ENCODE data around the gene CHRNA7. TPM values are rescaled to one million over a fixed set of nuclear protein-coding genes. Genes with fewer than 3 reads are reported as not detected.

The CHRNA7 gene
- total and polyA plus RNA-seq, 2 donors (not counting 1 experiment from before 2014, with no cell fraction given): 0.17 to 0.62 TPM

DNA sequence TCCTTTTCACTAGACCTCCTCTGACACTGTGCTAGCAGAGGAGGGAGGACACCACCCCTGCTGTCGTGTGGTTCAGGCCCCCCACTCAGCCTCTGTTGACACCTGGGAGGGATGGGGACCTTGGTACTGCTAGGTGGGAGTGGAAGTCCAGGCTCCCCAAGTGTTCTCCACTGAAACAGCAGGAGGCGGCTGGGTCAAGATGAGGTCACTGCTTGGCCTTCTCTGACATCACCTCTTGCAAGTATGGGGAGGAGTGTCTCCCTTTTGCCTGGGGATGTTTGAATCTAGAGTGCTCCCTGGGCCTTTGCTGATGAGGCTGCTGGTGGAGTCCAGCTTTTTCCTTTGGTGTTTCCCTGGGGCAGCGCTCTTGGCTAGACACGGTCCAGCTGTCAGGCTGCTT, 101.5 kb downstream of the CHRNA7 start:
- Histone ChIP-seq H3K27me3 (ENCODE audit: control insufficient read depth, insufficient read depth, low read length) (no peaks in the 10 kb centered on the region), H3K36me3 (ENCODE audit: control insufficient read depth, insufficient read depth, low read length) (no peaks in the 10 kb centered on the region), H3K4me2 (ENCODE audit: extremely low read depth, insufficient read depth, low read length) (no peak overlapping the region), H3K27ac (ENCODE audit: insufficient read depth, low read length) (no peak overlapping the region), H3K9me3 (ENCODE audit: control insufficient read depth, insufficient read depth, low read depth, low read length) (no peaks in the 10 kb centered on the region), H4K20me1 (ENCODE audit: control insufficient read depth, extremely low read depth, insufficient read depth, low read length) (no peaks in the 10 kb centered on the region), H3K79me2 (ENCODE audit: control insufficient read depth, insufficient read depth, low read length) (no peaks in the 10 kb centered on the region), H3K4me1 (ENCODE audit: control insufficient read depth, extremely low read depth, insufficient read depth, low read length) (no peaks in the 10 kb centered on the region), H3K9ac (ENCODE audit: insufficient read depth, low read length) (no peak overlapping the region), H2AFZ (ENCODE audit: low read length) (no peak overlapping the region), H3K4me3 (replicated peaks in 1 of 4; ENCODE audit: control extremely low read depth in 1 of 4, insufficient read depth in 1 of 4, low read depth in 3 of 4, low read length in 4 of 4) (no peak overlapping the region)
- TF ChIP-seq, protein P1, sequence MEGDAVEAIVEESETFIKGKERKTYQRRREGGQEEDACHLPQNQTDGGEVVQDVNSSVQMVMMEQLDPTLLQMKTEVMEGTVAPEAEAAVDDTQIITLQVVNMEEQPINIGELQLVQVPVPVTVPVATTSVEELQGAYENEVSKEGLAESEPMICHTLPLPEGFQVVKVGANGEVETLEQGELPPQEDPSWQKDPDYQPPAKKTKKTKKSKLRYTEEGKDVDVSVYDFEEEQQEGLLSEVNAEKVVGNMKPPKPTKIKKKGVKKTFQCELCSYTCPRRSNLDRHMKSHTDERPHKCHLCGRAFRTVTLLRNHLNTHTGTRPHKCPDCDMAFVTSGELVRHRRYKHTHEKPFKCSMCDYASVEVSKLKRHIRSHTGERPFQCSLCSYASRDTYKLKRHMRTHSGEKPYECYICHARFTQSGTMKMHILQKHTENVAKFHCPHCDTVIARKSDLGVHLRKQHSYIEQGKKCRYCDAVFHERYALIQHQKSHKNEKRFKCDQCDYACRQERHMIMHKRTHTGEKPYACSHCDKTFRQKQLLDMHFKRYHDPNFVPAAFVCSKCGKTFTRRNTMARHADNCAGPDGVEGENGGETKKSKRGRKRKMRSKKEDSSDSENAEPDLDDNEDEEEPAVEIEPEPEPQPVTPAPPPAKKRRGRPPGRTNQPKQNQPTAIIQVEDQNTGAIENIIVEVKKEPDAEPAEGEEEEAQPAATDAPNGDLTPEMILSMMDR (conservative IDR thresholded peaks at IDR 0.05 in 1 of 2, IDR thresholded peaks at IDR 0.05 in 1 of 2; ENCODE audit: low read depth in 1 of 2, low read length in 2 of 2): no peak
- TF ChIP-seq EZH2 (IDR thresholded peaks at IDR 0.05; ENCODE audit: low read length, missing control alignments): no peak
- no peak for DNase-seq (ENCODE audit: low read depth in 2 of 2)

GRCh38 chr15:32132859-32133258, 102.5 kb downstream of the CHRNA7 start:
- H2AFZ ChIP-seq (ENCODE audit: low read length): no peak overlapping the region
- no peak overlapping the region for H3K4me2 ChIP-seq (ENCODE audit: extremely low read depth, insufficient read depth, low read length)
- H3K4me3 ChIP-seq (replicated peaks in 1 of 4; ENCODE audit: control extremely low read depth in 1 of 4, insufficient read depth in 1 of 4, low read depth in 3 of 4, low read length in 4 of 4): no peak overlapping the region
- no peaks in the 10 kb centered on the region for H3K36me3 ChIP-seq (ENCODE audit: control insufficient read depth, insufficient read depth, low read length)
- no peak overlapping the region for H3K27ac ChIP-seq (ENCODE audit: insufficient read depth, low read length)
- H3K4me1 ChIP-seq (ENCODE audit: control insufficient read depth, extremely low read depth, insufficient read depth, low read length): no peaks in the 10 kb centered on the region
- TF ChIP-seq, protein P1 (conservative IDR thresholded peaks at IDR 0.05 in 1 of 2, IDR thresholded peaks at IDR 0.05 in 1 of 2; ENCODE audit: low read depth in 1 of 2, low read length in 2 of 2): no peak
- TF ChIP-seq EZH2 (IDR thresholded peaks at IDR 0.05; ENCODE audit: low read length, missing control alignments): no peak
- H3K27me3 ChIP-seq (ENCODE audit: control insufficient read depth, insufficient read depth, low read length): no peaks in the 10 kb centered on the region
- no peak overlapping the region for H3K9ac ChIP-seq (ENCODE audit: insufficient read depth, low read length)
- no peak for DNase-seq (ENCODE audit: low read depth in 2 of 2)
- H3K9me3 ChIP-seq (ENCODE audit: control insufficient read depth, insufficient read depth, low read depth, low read length): no peaks in the 10 kb centered on the region
- H4K20me1 ChIP-seq (ENCODE audit: control insufficient read depth, extremely low read depth, insufficient read depth, low read length): no peaks in the 10 kb centered on the region
- H3K79me2 ChIP-seq (ENCODE audit: control insufficient read depth, insufficient read depth, low read length): no peaks in the 10 kb centered on the region

- TF ChIP-seq, protein P1 (conservative IDR thresholded peaks at IDR 0.05 in 1 of 2, IDR thresholded peaks at IDR 0.05 in 1 of 2; ENCODE audit: low read depth in 1 of 2, low read length in 2 of 2): no peak
- TF ChIP-seq EZH2 (IDR thresholded peaks at IDR 0.05; ENCODE audit: low read length, missing control alignments): no peak
- H3K4me2 ChIP-seq (ENCODE audit: extremely low read depth, insufficient read depth, low read length): no peak overlapping the region
- no peak overlapping the region for H3K9ac ChIP-seq (ENCODE audit: insufficient read depth, low read length)
- H3K9me3 ChIP-seq (ENCODE audit: control insufficient read depth, insufficient read depth, low read depth, low read length): no peaks in the 10 kb centered on the region
- no peak overlapping the region for H2AFZ ChIP-seq (ENCODE audit: low read length)
- H3K4me3 ChIP-seq (replicated peaks in 1 of 4; ENCODE audit: control extremely low read depth in 1 of 4, insufficient read depth in 1 of 4, low read depth in 3 of 4, low read length in 4 of 4): no peak overlapping the region
- no peaks in the 10 kb centered on the region for H3K36me3 ChIP-seq (ENCODE audit: control insufficient read depth, insufficient read depth, low read length)
- DNase-seq (ENCODE audit: low read depth in 2 of 2): no peak
- H3K4me1 ChIP-seq (ENCODE audit: control insufficient read depth, extremely low read depth, insufficient read depth, low read length): no peaks in the 10 kb centered on the region
- H3K27me3 ChIP-seq (ENCODE audit: control insufficient read depth, insufficient read depth, low read length): no peaks in the 10 kb centered on the region
- H4K20me1 ChIP-seq (ENCODE audit: control insufficient read depth, extremely low read depth, insufficient read depth, low read length): no peaks in the 10 kb centered on the region
- no peaks in the 10 kb centered on the region for H3K79me2 ChIP-seq (ENCODE audit: control insufficient read depth, insufficient read depth, low read length)
- H3K27ac ChIP-seq (ENCODE audit: insufficient read depth, low read length): no peak overlapping the region
These were observed 104.5 kb downstream of the CHRNA7 start for GRCh38 chr15:32134842-32135241.

Data from fibroblast of lung (primary cell).